Glomerular visceral epithelial cell (primary cell): ENCODE results near the gene AGMO.
"Not testable (repeated sequence)": the region's sequence is repeated elsewhere in the genome, so short reads cannot be mapped to it uniquely, and the experiment has no call there.

Experiments
- DNase-seq: peaks from one replicate; pipeline ENCODE4 v3.0.0-alpha.2; 2016; ENCODE audit errors: extremely low spot score

Gene AGMO

GRCh38 chr7:15323550-15323949 is 238.3 kb downstream of the AGMO start:
- no peak for DNase-seq

DNA sequence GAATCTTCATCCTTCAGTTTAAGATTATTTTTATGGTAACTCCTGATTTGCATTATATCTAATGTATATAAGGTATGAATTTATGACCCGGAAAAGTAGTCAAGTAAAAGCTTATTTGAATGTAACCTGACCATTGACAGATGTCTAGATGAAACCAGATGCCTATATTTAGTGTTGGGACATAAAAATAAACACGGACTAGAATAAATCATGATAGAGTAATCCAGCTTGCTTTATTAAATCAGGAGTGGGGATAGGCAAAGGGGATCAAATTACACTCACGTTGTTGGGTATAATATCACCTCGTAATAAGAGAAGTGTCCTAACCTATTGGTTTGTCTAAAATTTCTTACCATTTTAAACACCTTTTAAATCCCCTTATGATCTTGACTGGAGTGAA is 244.6 kb downstream of the AGMO start:
- DNase-seq: no peak

- no peak for DNase-seq
Observed at GRCh38 chr7:15315678-15316077, 246.1 kb downstream of the AGMO start.

GRCh38 chr7:15314922-15315321 is 246.9 kb downstream of the AGMO start:
- no peak for DNase-seq

DNA sequence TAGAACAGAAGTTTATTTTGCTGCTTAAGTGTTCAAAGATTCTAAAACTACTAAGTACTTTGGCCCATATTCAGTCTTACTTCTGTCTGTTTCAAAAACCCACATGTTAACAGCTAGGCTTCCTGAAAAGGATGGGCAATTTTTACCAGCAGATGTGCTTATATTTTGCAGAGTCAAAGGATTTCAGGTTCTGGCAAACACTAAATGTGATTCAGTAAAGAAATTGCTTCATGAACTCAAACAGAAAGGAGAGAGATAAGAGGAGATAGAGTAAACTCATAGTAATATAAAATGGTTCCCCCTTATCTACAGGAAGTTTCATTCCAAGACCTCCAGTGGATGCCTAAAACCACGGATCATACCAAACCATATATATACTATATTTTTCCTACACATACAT is 248.5 kb downstream of the AGMO start:
- no peak for DNase-seq

GRCh38 chr7:15309872-15310271 is 251.9 kb downstream of the AGMO start:
- DNase-seq: no peak

DNA sequence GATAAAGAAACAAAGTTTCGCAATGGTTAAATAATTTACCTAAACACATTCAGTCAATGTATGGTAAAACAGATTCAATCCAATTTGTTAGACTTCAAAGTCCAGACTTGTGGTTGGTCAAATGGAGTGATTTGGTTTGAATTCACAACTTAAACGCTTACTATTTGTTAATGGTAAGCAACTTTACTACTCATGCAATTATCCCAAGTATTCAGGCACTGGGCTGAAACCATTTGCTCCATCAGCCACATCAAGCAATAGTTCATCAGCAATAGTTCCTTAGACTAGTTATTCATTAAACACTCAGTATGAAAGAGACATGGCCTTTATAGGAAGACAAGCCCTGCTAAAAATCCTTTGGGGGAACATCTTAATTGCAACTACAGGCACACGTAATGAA is 253.0 kb downstream of the AGMO start:
- no peak for DNase-seq

- no peak for DNase-seq
Observed at GRCh38 chr7:15306296-15306695, 255.5 kb downstream of the AGMO start.

DNA sequence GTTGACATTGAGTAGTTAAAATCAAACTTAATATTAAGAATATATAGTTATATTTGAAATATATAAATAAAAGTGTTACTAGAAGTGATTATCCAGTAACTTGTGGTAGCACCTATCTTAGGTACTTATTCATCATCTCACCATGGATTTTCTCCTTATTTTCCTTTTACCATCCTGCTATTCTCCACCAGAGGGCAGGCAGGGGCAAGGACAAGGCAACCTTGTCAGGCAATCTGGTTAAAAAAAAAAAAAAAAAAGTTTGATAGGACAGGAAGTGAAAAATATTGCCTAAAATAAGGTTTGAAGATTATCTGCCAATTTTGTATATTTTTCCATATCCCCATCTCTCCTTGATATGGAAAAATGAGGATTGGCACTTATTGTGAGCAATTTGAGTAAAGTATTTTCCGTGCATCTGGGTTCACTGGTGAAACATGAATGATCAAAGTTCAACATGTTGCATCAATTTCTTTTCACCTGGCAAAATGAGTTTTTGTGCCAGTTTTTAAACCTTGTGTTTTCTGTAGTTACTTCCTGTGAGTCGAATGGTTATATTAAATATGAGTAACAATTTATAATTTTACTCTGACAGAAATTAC is 256.7 kb downstream of the AGMO start:
- peak; percentile 61 for DNase-seq

GRCh38 chr7:15303357-15303756 is 258.5 kb downstream of the AGMO start:
- no peak for DNase-seq

DNA sequence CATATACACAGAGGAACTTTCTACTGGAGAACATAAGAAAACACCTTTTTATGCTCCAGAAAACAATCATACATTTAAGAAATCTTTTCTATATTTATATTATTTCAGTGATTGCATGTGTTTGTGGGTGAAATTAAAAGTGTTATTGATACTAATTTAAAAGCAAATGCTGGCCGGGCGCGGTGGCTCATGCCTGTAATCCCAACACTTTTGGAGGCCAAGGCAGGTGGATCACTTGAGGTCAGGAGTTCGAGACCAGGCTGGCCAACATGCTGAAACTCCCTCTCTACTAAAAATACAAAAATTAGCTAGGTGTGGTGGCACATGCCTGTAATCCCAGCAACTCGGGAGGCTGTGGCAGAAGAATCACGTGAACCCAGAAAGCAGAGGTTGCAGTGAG is 260.8 kb downstream of the AGMO start:
- DNase-seq: not testable (repeated sequence)

- no peak for DNase-seq
Observed at GRCh38 chr7:15292138-15292537, 269.7 kb downstream of the AGMO start.

GRCh38 chr7:15291699-15292098 is 270.1 kb downstream of the AGMO start:
- DNase-seq: no peak

GRCh38 chr7:15288741-15289140 is 273.1 kb downstream of the AGMO start:
- no peak for DNase-seq

- DNase-seq: no peak
Observed at GRCh38 chr7:15284396-15284795, 277.4 kb downstream of the AGMO start.

DNA sequence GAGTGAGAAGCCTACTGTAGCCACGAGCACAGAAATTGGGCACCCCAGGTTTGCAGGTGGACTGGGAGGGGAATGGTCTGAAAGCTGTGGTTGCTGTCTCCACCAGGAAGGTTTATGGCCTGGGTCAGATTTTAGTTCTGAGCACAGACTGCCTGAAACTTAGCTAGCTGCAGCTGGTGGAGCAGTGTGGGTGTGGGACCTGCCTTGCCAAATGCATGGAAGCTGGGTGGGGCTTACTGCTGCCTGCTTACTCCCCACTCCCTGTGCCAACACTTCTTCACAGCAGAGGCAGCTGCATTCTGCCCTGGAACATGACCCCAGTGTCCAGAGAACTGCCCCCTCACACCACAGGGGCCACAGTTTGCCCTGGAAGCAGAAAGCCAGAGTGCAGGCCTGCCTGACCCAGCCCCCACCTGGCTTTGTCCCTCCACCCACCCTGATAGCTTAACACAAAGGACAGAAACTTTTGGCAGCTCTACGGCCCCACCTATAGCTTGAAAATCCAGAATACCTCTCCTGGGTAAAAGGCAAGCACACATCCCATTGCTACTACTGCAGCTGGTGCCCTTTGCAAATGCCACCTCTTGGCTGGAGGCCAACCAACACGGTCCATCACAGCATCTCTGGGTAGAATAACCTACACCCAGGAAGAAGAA is 281.6 kb downstream of the AGMO start:
- no peak for DNase-seq

- DNase-seq: no peak
Observed at GRCh38 chr7:15279640-15280039, 282.2 kb downstream of the AGMO start.

- DNase-seq: no peak
Observed at GRCh38 chr7:15257689-15258088, 304.1 kb downstream of the AGMO start.

- no peak for DNase-seq
Observed at GRCh38 chr7:15252181-15252580, 309.6 kb downstream of the AGMO start.

DNA sequence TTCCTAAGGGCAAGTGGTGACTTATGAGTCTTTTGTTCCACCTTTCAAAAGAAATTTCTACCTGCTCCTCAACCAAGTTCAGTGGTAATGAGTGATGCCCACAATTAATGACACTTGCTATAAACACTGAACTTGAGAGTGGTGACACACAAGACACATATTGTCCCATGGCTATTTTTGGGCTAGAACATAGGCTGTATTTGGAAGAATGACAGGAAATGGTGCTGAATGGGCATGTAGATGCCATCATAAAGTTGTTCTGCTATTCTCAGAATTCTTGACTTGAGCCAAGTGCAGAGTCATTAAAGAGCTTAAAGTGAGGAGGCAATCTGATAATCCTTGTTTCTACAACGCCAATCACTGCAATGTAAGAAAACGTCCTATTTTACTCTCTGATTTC is 313.3 kb downstream of the AGMO start:
- DNase-seq: no peak

DNA sequence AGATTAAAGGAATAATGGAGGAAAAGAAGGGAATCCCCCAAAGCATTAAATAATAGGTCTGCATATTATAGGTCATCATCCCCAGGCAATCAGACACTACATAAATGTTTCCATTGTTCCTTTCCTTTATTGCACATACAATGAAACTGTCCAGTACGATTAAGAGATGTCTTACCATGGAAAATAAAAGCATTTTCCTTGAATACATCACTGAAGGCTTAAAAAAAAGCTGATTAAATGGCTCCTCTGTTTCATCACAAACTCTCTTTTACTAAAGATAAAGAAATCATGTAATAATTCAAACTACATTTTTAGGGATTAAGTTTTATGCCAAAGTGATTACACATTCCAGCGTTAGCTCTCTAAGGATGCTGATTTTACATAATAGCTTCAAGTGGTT is 316.0 kb downstream of the AGMO start:
- DNase-seq: no peak

- no peak for DNase-seq
Observed at GRCh38 chr7:15239801-15240200, 322.0 kb downstream of the AGMO start.

- DNase-seq: no peak
Observed at GRCh38 chr7:15236952-15237351, 324.9 kb downstream of the AGMO start.

DNA sequence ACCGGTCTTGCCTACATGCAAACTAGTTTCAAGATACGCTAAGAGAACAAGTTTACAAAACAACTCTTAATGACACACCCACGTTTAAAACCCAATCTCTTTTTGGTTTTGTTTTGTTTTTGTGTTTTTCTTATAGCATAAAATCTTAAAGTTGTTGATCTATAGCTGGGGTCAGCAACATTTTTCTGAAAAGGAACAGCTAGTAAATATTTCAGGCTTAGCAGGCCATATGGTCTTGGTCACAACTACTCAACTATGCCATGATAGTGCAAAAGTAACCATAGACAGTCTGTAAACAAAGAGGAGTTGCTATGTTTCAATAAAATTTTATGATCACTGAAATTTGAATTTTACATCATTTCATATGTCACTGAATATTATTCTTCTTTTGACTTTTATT is 327.4 kb downstream of the AGMO start:
- no peak for DNase-seq
